ENCODE measurements around the gene LALBA. TPM values are rescaled to one million over a fixed set of nuclear protein-coding genes. Genes with fewer than 3 reads are reported as not detected.
"Not testable (repeated sequence)": the region's sequence is repeated elsewhere in the genome, so short reads cannot be mapped to it uniquely, and the experiment has no call there.

Gene LALBA
- total RNA-seq, 1 experiment from 2014 or later, result not detected

GRCh38 chr12:48556631-48557030 is 13.2 kb downstream of the LALBA start:
- Mint-ChIP-seq H3K4me3 (no peak overlapping the region), H3K4me1 (peaks cover 10 to 16% of the 10 kb centered on the region in 2 experiments), H3K9me3 (peaks cover 16 to 44% of the 10 kb centered on the region in 2 experiments), H3K27ac (no peak overlapping the region), H3K36me3 (ENCODE audit: insufficient read depth in 1 of 3, low read depth in 3 of 3) (peaks cover 0 to 5% (median 2%) of the 10 kb centered on the region in 3 experiments; a peak in 4 of 7 replicates), H3K27me3 (ENCODE audit: low read depth) (peaks cover 11% of the 10 kb centered on the region)
- Histone ChIP-seq H2BK120ac (ENCODE audit: low read depth, low read length, poor library complexity, severe bottlenecking) (no peak overlapping the region), H2BK5ac (ENCODE audit: insufficient read length, low read length) (no peak overlapping the region), H2BK20ac (ENCODE audit: low read depth, low read length, poor library complexity, severe bottlenecking) (no peak overlapping the region), H4K8ac (replicated peaks; ENCODE audit: insufficient read length, low read depth, low read length) (no peak overlapping the region), H3K27ac (ENCODE audit: insufficient read length, low read depth, low read length) (no peak overlapping the region), H2BK15ac (ENCODE audit: low read depth, low read length) (no peak overlapping the region), H4K5ac (ENCODE audit: insufficient read length, low read depth, low read length) (no peak overlapping the region), H3K79me1 (ENCODE audit: insufficient read depth, low read depth, low read length, poor library complexity, severe bottlenecking) (no peaks in the 10 kb centered on the region), H3K9ac (ENCODE audit: extremely low read depth, insufficient read length, low read length) (no peak overlapping the region), H4K20me1 (ENCODE audit: control insufficient read depth, insufficient read depth, insufficient read length) (no peaks in the 10 kb centered on the region), H3K23me2 (ENCODE audit: insufficient read length, low read depth, low read length, poor library complexity, severe bottlenecking) (no peaks in the 10 kb centered on the region), H2AFZ (ENCODE audit: low read length) (no peak overlapping the region), H3T11ph (ENCODE audit: low read length) (no peak overlapping the region), H2BK12ac (ENCODE audit: insufficient read length, low read depth, low read length) (no peak overlapping the region), H2AK5ac (ENCODE audit: insufficient read length, low read length) (no peak overlapping the region), H3K18ac (ENCODE audit: insufficient read length, low read depth, low read length) (no peak overlapping the region), H3K23ac (ENCODE audit: insufficient read length, low read depth, low read length) (no peak overlapping the region), H3K56ac (ENCODE audit: insufficient read length, low read depth, low read length) (no peak overlapping the region), H3K4me2 (ENCODE audit: insufficient read depth, insufficient read length, low read length) (no peak overlapping the region), H3K14ac (ENCODE audit: insufficient read depth, low read length) (no peak overlapping the region), H3K4me1 (ENCODE audit: insufficient read depth, low read length) (no peaks in the 10 kb centered on the region; the same call in 1 of the 2 replicates), H3K4ac (ENCODE audit: low read depth, low read length) (no peak overlapping the region), H3K27me3 (ENCODE audit: insufficient read depth, low read length) (no peaks in the 10 kb centered on the region), H3K9me3 (ENCODE audit: control insufficient read depth, low read depth, low read length) (no peaks in the 10 kb centered on the region), H4K91ac (ENCODE audit: insufficient read length, low read depth, low read length) (no peak overlapping the region), H3K79me2 (ENCODE audit: insufficient read depth, low read length) (no peaks in the 10 kb centered on the region)
- peak; percentile 54 for DNase-seq
- no peak for TF ChIP-seq CTCF (conservative IDR thresholded peaks at IDR 0.05)
- WGBS (ENCODE audit: extremely low coverage, insufficient read length, low lambda C conversion rate), result no CpG with 5 or more reads among the region's 6 CpGs

- H3K14ac ChIP-seq (ENCODE audit: insufficient read depth, low read length); H2AK5ac ChIP-seq (ENCODE audit: insufficient read length, low read length); H4K8ac ChIP-seq (replicated peaks; ENCODE audit: insufficient read length, low read depth, low read length); H3K23ac ChIP-seq (ENCODE audit: insufficient read length, low read depth, low read length); H3K79me1 ChIP-seq (ENCODE audit: insufficient read depth, low read depth, low read length, poor library complexity, severe bottlenecking); H3T11ph ChIP-seq (ENCODE audit: low read length); H2BK15ac ChIP-seq (ENCODE audit: low read depth, low read length); H4K91ac ChIP-seq (ENCODE audit: insufficient read length, low read depth, low read length); H3K56ac ChIP-seq (ENCODE audit: insufficient read length, low read depth, low read length); H3K9me3 ChIP-seq (ENCODE audit: control insufficient read depth, low read depth, low read length); H3K4me2 ChIP-seq (ENCODE audit: insufficient read depth, insufficient read length, low read length); H3K18ac ChIP-seq (ENCODE audit: insufficient read length, low read depth, low read length); H3K36me3 Mint-ChIP-seq (ENCODE audit: insufficient read depth in 1 of 3, low read depth in 3 of 3); H3K9ac ChIP-seq (ENCODE audit: extremely low read depth, insufficient read length, low read length); H4K20me1 ChIP-seq (ENCODE audit: control insufficient read depth, insufficient read depth, insufficient read length); H2BK12ac ChIP-seq (ENCODE audit: insufficient read length, low read depth, low read length); H3K27ac ChIP-seq (ENCODE audit: insufficient read length, low read depth, low read length); H3K79me2 ChIP-seq (ENCODE audit: insufficient read depth, low read length); H3K27me3 ChIP-seq (ENCODE audit: insufficient read depth, low read length); H3K4ac ChIP-seq (ENCODE audit: low read depth, low read length); H3K23me2 ChIP-seq (ENCODE audit: insufficient read length, low read depth, low read length, poor library complexity, severe bottlenecking); H2BK5ac ChIP-seq (ENCODE audit: insufficient read length, low read length); H3K27ac Mint-ChIP-seq; H2BK120ac ChIP-seq (ENCODE audit: low read depth, low read length, poor library complexity, severe bottlenecking); H4K5ac ChIP-seq (ENCODE audit: insufficient read length, low read depth, low read length); H2AFZ ChIP-seq (ENCODE audit: low read length); H2BK20ac ChIP-seq (ENCODE audit: low read depth, low read length, poor library complexity, severe bottlenecking); H3K4me1 ChIP-seq (ENCODE audit: insufficient read depth, low read length): not testable (repeated sequence)
- peaks cover 30 to 57% of the 10 kb centered on the region in 2 experiments for H3K9me3 Mint-ChIP-seq
- peak; percentile 77 for DNase-seq
- no CpG with 5 or more reads among the region's 11 CpGs for WGBS (ENCODE audit: extremely low coverage, insufficient read length, low lambda C conversion rate)
- H3K4me3 Mint-ChIP-seq, result peak overlapping the region in 1 of 2 experiments; percentile 46; a peak in 2 of 5 replicates
- H3K4me1 Mint-ChIP-seq, result peaks cover 10 to 16% of the 10 kb centered on the region in 2 experiments
- H3K27me3 Mint-ChIP-seq (ENCODE audit: low read depth), result peaks cover 16% of the 10 kb centered on the region
Observed at GRCh38 chr12:48553666-48554343, 16.0 kb downstream of the LALBA start.

All from H9 (cell line).